HCT116 (cell line): ENCODE results near the gene STARD3. TPM values are rescaled to one million over a fixed set of nuclear protein-coding genes. Genes with fewer than 3 reads are reported as not detected.

Experiments
- ATAC-seq: fragments of 200-7000 bp; cut with Tn5 transposase; 2 replicates; pipeline ENCODE4 v1.9.1; 2020; ENCODE audit warnings: mild to moderate bottlenecking, moderate library complexity
- BruUV-seq: library from RNA; stranded (reverse); fragments of 400-500 nt; replicated peaks from 2 replicates; lab custom pipeline; 2021; lab: Mats Ljungman, UMichigan
- CTCF ChIA-PET: fragments of 300-600 bp; sonication (Branson Sonifier 250); formaldehyde crosslinking; loops from one replicate; lab custom pipeline; 2021; ENCODE audit warnings: antibody characterized with exemption; lab: Charles Lee
- POLR2A ChIA-PET: fragments of 300-600, 350-600 bp; sonication (Branson Sonifier 250); formaldehyde crosslinking; loops from one replicate; lab custom pipeline; 2021; ENCODE audit warnings: antibody characterized with exemption; lab: Charles Lee
- RAD21 ChIA-PET, 2 experiments: fragments of 300-600 bp; sonication (Branson Sonifier 250); formaldehyde crosslinking; loops; one replicate each; lab custom pipeline; 2023; ENCODE audit warnings: low total read pairs in 2 of 2; ENCODE audit not compliant: uncharacterized antibody in 2 of 2, unreplicated experiment in 2 of 2, low non-redundant PET in 1 of 2; lab: Charles Lee
- DNase-seq: peaks from one replicate; pipeline ENCODE4 v3.0.0-alpha.2; 2010; ENCODE audit warnings: low read depth, low spot score
- H2AFZ ChIP-seq: fragments of 200-600 bp; shearing (Covaris generic), sonication (generic); 2 replicates; pipeline ENCODE4 v1.6.1; 2017; ENCODE audit warnings: low read depth, mixed run types, mixed read lengths, antibody characterized with exemption, low read length; ENCODE audit not compliant: poor library complexity, severe bottlenecking
- H3K27ac ChIP-seq: 2 replicates; pipeline ENCODE4 v1.5.1; 2012; ENCODE audit warnings: low read depth, low read length
- H3K27me3 ChIP-seq: fragments of 200-600 bp; sonication (generic); 2 replicates; pipeline ENCODE4 v1.6.1; 2016; ENCODE audit warnings: mixed run types, low read length, mixed read lengths; ENCODE audit not compliant: insufficient read depth
- H3K36me3 ChIP-seq, 2 experiments: fragments of 200-500 bp in 1 of 2; fragments of 200-600 bp in 1 of 2; sonication (Bioruptor generic) in 1 of 2; sonication (generic) in 1 of 2; 2 replicates each; pipeline versions ENCODE4 v1.5.1 to v1.6.1; 2014 to 2016; ENCODE audit warnings: low read length in 2 of 2, inconsistent platforms in 1 of 2, mixed read lengths in 1 of 2, mixed run types in 1 of 2; ENCODE audit not compliant: insufficient read depth in 2 of 2, control insufficient read depth in 1 of 2
- H3K4me1 ChIP-seq, 2 experiments: fragments of 200-600 bp in 1 of 2; sonication (generic) in 1 of 2; 2 replicates each; pipeline versions ENCODE4 v1.5.1 to v1.6.1; 2012 to 2017; ENCODE audit warnings: low read length in 2 of 2, inconsistent platforms in 1 of 2, mild to moderate bottlenecking in 1 of 2, mixed read lengths in 1 of 2, mixed run types in 1 of 2, moderate library complexity in 1 of 2; ENCODE audit not compliant: insufficient read depth in 2 of 2, control insufficient read depth in 1 of 2
- H3K4me2 ChIP-seq: fragments of 200-600 bp; sonication (generic); 2 replicates; pipeline ENCODE4 v1.6.1; 2017; ENCODE audit warnings: mixed run types, low read length, mixed read lengths
- H3K4me3 ChIP-seq, 2 experiments: fragments of 200-600 bp in 1 of 2; sonication (generic) in 1 of 2; replicated peaks in 1 of 2; 2 replicates each; pipeline ENCODE4 v1.5.1; 2011 to 2016; ENCODE audit warnings: low read length in 2 of 2, control low read depth in 1 of 2, low read depth in 1 of 2, mild to moderate bottlenecking in 1 of 2, mixed read lengths in 1 of 2, mixed run types in 1 of 2
- H3K79me2 ChIP-seq: fragments of 200-600 bp; sonication (generic); 2 replicates; pipeline ENCODE4 v1.6.1; 2017; ENCODE audit warnings: mild to moderate bottlenecking, mixed run types, low read length, moderate library complexity, mixed read lengths; ENCODE audit not compliant: insufficient read depth
- H3K9ac ChIP-seq: fragments of 200-600 bp; sonication (generic); 2 replicates; pipeline ENCODE4 v1.6.1; 2016; ENCODE audit warnings: low read length, mixed read lengths
- H3K9me2 ChIP-seq: fragments of 200-600 bp; sonication (generic), shearing (Covaris generic); 2 replicates; pipeline ENCODE4 v1.6.1; 2017; ENCODE audit warnings: mixed run types, mild to moderate bottlenecking, moderate library complexity; ENCODE audit not compliant: insufficient read depth
- H3K9me3 ChIP-seq, 2 experiments: fragments of 200-500 bp in 1 of 2; fragments of 200-600 bp in 1 of 2; sonication (Bioruptor generic) in 1 of 2; sonication (generic) in 1 of 2; 2 replicates each; pipeline ENCODE4 v1.6.1; 2014 to 2017; ENCODE audit warnings: low read length in 2 of 2, mixed read lengths in 2 of 2, inconsistent platforms in 1 of 2, low read depth in 1 of 2, mild to moderate bottlenecking in 1 of 2, mixed run types in 1 of 2, moderate library complexity in 1 of 2; ENCODE audit not compliant: control insufficient read depth in 1 of 2, insufficient read depth in 1 of 2
- H4K20me1 ChIP-seq: fragments of 200-600 bp; sonication (generic), shearing (Covaris generic); 2 replicates; pipeline ENCODE4 v1.6.1; 2017; ENCODE audit warnings: mixed run types, mild to moderate bottlenecking, moderate library complexity; ENCODE audit not compliant: insufficient read depth
- CBX3 ChIP-seq: IDR thresholded peaks from 2 replicates; pipeline ENCODE4 v1.6.1; 2012; ENCODE audit warnings: low read depth
- CTCF ChIP-seq, 3 experiments: fragments of 200-600 bp in 1 of 3; sonication (generic) in 1 of 3; IDR thresholded peaks in 2 of 3; conservative IDR thresholded peaks in 1 of 3; 2 replicates each; pipeline ENCODE4 v1.5.1; 2012 to 2017; ENCODE audit warnings: low read depth in 2 of 3, low read length in 2 of 3, antibody characterized with exemption in 1 of 3, borderline replicate concordance in 1 of 3, control low read depth in 1 of 3, mild to moderate bottlenecking in 1 of 3, mixed read lengths in 1 of 3, mixed run types in 1 of 3, moderate library complexity in 1 of 3; ENCODE audit not compliant: insufficient read depth in 1 of 3
- EGR1 ChIP-seq: IDR thresholded peaks from 2 replicates; pipeline ENCODE4 v1.6.1; 2012; ENCODE audit warnings: low read depth
- ELF1 ChIP-seq: IDR thresholded peaks from 2 replicates; pipeline ENCODE4 v1.6.1; 2012; ENCODE audit warnings: low read depth, borderline replicate concordance
- EZH2phosphoT487 ChIP-seq: fragments of 200-600 bp; IDR thresholded peaks from 2 replicates; pipeline ENCODE4 v1.6.1; 2018; ENCODE audit warnings: antibody characterized with exemption, borderline replicate concordance
- FOSL1 ChIP-seq: IDR thresholded peaks from 2 replicates; pipeline ENCODE4 v1.6.1; 2012; ENCODE audit warnings: low read depth
- JUND ChIP-seq: IDR thresholded peaks from 2 replicates; pipeline ENCODE4 v1.6.1; 2012
- RAD21 ChIP-seq: IDR thresholded peaks from 2 replicates; pipeline ENCODE4 v1.6.1; 2012; ENCODE audit warnings: low read depth, mild to moderate bottlenecking
- SIN3A ChIP-seq: IDR thresholded peaks from 2 replicates; pipeline ENCODE4 v1.6.1; 2012; ENCODE audit warnings: low read depth
- SP1 ChIP-seq: IDR thresholded peaks from 2 replicates; pipeline ENCODE4 v1.6.1; 2012; ENCODE audit warnings: low read depth
- SRF ChIP-seq: IDR thresholded peaks from 2 replicates; pipeline ENCODE4 v1.6.1; 2012; ENCODE audit warnings: low read depth
- TCF7L2 ChIP-seq: IDR thresholded peaks from 2 replicates; pipeline ENCODE4 v1.7.0; 2011; ENCODE audit warnings: borderline replicate concordance, inconsistent platforms; ENCODE audit not compliant: insufficient read depth, insufficient read length; ENCODE audit errors: extremely low read depth
- YY1 ChIP-seq: IDR thresholded peaks from 2 replicates; pipeline ENCODE4 v1.6.1; 2011; ENCODE audit warnings: low read length, low read depth, moderate library complexity, mild to moderate bottlenecking; ENCODE audit not compliant: insufficient replicate concordance; ENCODE audit errors: extremely low read depth
- ZFX ChIP-seq: fragments of 450-650 bp; IDR thresholded peaks from 2 replicates; pipeline ENCODE4 v1.6.1; 2017
- ZNF274 ChIP-seq: fragments of 200-500 bp; sonication (Bioruptor generic); IDR thresholded peaks from 2 replicates; pipeline ENCODE4 v1.6.1; 2014; ENCODE audit warnings: mild to moderate bottlenecking, low read depth, low read length, inconsistent platforms
- intact Hi-C: fragments of 100-400 bp; cut with micrococcal nuclease; formaldehyde crosslinking; loops from 2 replicates; pipeline ENCODE4 v1.10.0; 2022
- total RNA-seq: library from RNA; stranded (reverse); gene quantifications from one replicate; pipeline ENCODE4 v1.2.1, GENCODE V29; 2021; ENCODE audit not compliant: unreplicated experiment
- TF ChIP-seq, protein P1 (sequence below): IDR thresholded peaks from 2 replicates; pipeline ENCODE4 v1.6.1; 2011; ENCODE audit warnings: mild to moderate bottlenecking, low read length, moderate library complexity; ENCODE audit not compliant: insufficient replicate concordance; ENCODE audit errors: extremely low read depth
- TF ChIP-seq, protein P2 (sequence below): IDR thresholded peaks from 2 replicates; pipeline ENCODE4 v1.6.1; 2012
- TF ChIP-seq, protein P3 (sequence below): IDR thresholded peaks from 2 replicates; pipeline ENCODE4 v1.6.1; 2012

STARD3 gene
- total RNA-seq, 1 experiment from 2014 or later = 73.9 TPM

GRCh38 chr17:39593371-39593770 lies 43.6 kb upstream of the STARD3 start (continued):
- TF ChIP-seq CTCF (IDR thresholded peaks at IDR 0.05 in 2 of 3, conservative IDR thresholded peaks at IDR 0.05 in 1 of 3; ENCODE audit: borderline replicate concordance in 1 of 3, insufficient read depth in 1 of 3, low read depth in 2 of 3, low read length in 2 of 3) (no peak), ZNF274 (no peak), SRF (no peak), SIN3A (no peak), EZH2phosphoT487 (no peak), ZFX (no peak), JUND (no peak), CBX3 (no peak)
- TF ChIP-seq, protein P1, sequence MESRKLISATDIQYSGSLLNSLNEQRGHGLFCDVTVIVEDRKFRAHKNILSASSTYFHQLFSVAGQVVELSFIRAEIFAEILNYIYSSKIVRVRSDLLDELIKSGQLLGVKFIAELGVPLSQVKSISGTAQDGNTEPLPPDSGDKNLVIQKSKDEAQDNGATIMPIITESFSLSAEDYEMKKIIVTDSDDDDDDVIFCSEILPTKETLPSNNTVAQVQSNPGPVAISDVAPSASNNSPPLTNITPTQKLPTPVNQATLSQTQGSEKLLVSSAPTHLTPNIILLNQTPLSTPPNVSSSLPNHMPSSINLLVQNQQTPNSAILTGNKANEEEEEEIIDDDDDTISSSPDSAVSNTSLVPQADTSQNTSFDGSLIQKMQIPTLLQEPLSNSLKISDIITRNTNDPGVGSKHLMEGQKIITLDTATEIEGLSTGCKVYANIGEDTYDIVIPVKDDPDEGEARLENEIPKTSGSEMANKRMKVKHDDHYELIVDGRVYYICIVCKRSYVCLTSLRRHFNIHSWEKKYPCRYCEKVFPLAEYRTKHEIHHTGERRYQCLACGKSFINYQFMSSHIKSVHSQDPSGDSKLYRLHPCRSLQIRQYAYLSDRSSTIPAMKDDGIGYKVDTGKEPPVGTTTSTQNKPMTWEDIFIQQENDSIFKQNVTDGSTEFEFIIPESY = no peak

- H3K4me1 ChIP-seq = no peaks in the 10 kb centered on the region
- H4K20me1 ChIP-seq = no peaks in the 10 kb centered on the region
- H3K27ac ChIP-seq = no peak overlapping the region
- POLR2A ChIA-PET = no interaction called here
- H3K9me3 ChIP-seq = no peaks in the 10 kb centered on the region
- CTCF ChIA-PET = no interaction called here
- no peak overlapping the region for H3K9ac ChIP-seq
- H3K27me3 ChIP-seq = peaks cover 42% of the 10 kb centered on the region
- no peaks in the 10 kb centered on the region for H3K79me2 ChIP-seq
- no peak overlapping the region for H3K4me3 ChIP-seq
- ATAC-seq (no peak), DNase-seq (no peak)
- H3K36me3 ChIP-seq = no peaks in the 10 kb centered on the region
- intact Hi-C loops = no loop called here
- no peaks in the 10 kb centered on the region for H3K9me2 ChIP-seq
- RAD21 ChIA-PET = no interaction called here
- no TSS peak for BruUV-seq
- no peak overlapping the region for H3K4me2 ChIP-seq
- no peak overlapping the region for H2AFZ ChIP-seq
- TF ChIP-seq SP1 = no peak
- no peak for TF ChIP-seq CBX3
- TF ChIP-seq SRF = no peak
- no peak for TF ChIP-seq EGR1
- TF ChIP-seq CTCF (IDR thresholded peaks at IDR 0.05 in 2 of 3, conservative IDR thresholded peaks at IDR 0.05 in 1 of 3; ENCODE audit: borderline replicate concordance in 1 of 3, insufficient read depth in 1 of 3, low read depth in 2 of 3, low read length in 2 of 3) = no peak
- no peak for TF ChIP-seq EZH2phosphoT487
- TF ChIP-seq RAD21 = no peak
- TF ChIP-seq, protein P2, sequence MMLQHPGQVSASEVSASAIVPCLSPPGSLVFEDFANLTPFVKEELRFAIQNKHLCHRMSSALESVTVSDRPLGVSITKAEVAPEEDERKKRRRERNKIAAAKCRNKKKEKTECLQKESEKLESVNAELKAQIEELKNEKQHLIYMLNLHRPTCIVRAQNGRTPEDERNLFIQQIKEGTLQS = no peak
- no peak for TF ChIP-seq ELF1
- no peak for TF ChIP-seq YY1
- TF ChIP-seq ZFX = no peak
- TF ChIP-seq, protein P3, sequence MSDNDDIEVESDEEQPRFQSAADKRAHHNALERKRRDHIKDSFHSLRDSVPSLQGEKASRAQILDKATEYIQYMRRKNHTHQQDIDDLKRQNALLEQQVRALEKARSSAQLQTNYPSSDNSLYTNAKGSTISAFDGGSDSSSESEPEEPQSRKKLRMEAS = no peak
- TF ChIP-seq SIN3A = no peak
- TF ChIP-seq TCF7L2 = no peak
- no peak for TF ChIP-seq JUND
- TF ChIP-seq FOSL1 = no peak
Observed at GRCh38 chr17:39595294-39595693, 41.6 kb upstream of the STARD3 start.
